ENCODE measurements around the gene NYNRIN. TPM values are rescaled to one million over a fixed set of nuclear protein-coding genes. Genes with fewer than 3 reads are reported as not detected.

Gene NYNRIN
- total and polyA plus RNA-seq, 10 of the 15 experiments (the other 5 are each of a cell fraction or from before 2014, with no cell fraction given), result under 0.01 to 0.15 (median 0.01) TPM; not detected in 5

- no peak for TF ChIP-seq MXI1 (IDR thresholded peaks at IDR 0.05; ENCODE audit: low read depth, low read length)
- TF ChIP-seq POLR2A (IDR thresholded peaks at IDR 0.05; ENCODE audit: low read depth, low read length), result no peak
- no peak for TF ChIP-seq TCF12 (IDR thresholded peaks at IDR 0.05; ENCODE audit: low read depth, low read length)
Measured at GRCh38 chr14:24427537-24428508, 29.0 kb downstream of the NYNRIN start (continued).

- Histone ChIP-seq H3K4me3 (peak overlapping the region; percentile 93), H3K27me3 (replicated peaks in 1 of 2; ENCODE audit: control insufficient read depth in 2 of 2, insufficient read depth in 2 of 2, low read length in 1 of 2) (no peaks in the 10 kb centered on the region), H3K36me3 (ENCODE audit: control insufficient read depth in 2 of 2, insufficient read depth in 2 of 2, low read length in 1 of 2) (peaks cover 4 to 9% of the 10 kb centered on the region in 2 experiments), H3K9me3 (replicated peaks; ENCODE audit: control insufficient read depth, insufficient read depth, low read length) (no peaks in the 10 kb centered on the region), H2AFZ (ENCODE audit: control insufficient read depth, low read depth, low read length) (no peak overlapping the region), H3K9ac (ENCODE audit: control insufficient read depth, insufficient read depth, low read length) (peak overlapping the region; percentile 80), H4K20me1 (ENCODE audit: control insufficient read depth, insufficient read depth) (no peaks in the 10 kb centered on the region), H3K4me2 (ENCODE audit: control insufficient read depth, insufficient read depth) (peak overlapping the region; percentile 88), H3K4me1 (ENCODE audit: control insufficient read depth, insufficient read depth, low read length) (peaks cover 8% of the 10 kb centered on the region), H3K27ac (ENCODE audit: control insufficient read depth, insufficient read depth) (peak overlapping the region; percentile 92; the same call in 1 of the 2 replicates), H3K79me2 (ENCODE audit: control insufficient read depth, insufficient read depth, low read length) (peaks cover 25% of the 10 kb centered on the region)
- ATAC-seq (no peak), FAIRE-seq (no peak), DNase-seq (ENCODE audit: low read depth, low spot score) (no peak)
- CTCF ChIA-PET, result interaction anchor here (5.3 to 10.8 kb wide), 2 partner anchors 63 to 94 kb away, joined by 163 to 452 read pairs; partner anchors contain the start of genes ADCY4 and RIPK3
- BruUV-seq (replicated peaks), result no TSS peak
- POLR2A ChIA-PET, result interaction anchor here (3.4 kb wide), 1 partner anchor 13 kb away, joined by 38 read pairs; the partner anchor contains the start of gene SDR39U1
- SMC1A ChIA-PET (ENCODE audit: uncharacterized antibody, unreplicated experiment), result interaction anchor here (2.4 to 4.2 kb wide), 3 partner anchors 12 to 63 kb away, joined by 7 to 79 read pairs (median 17); partner anchors contain the start of gene SDR39U1
- RAD21 ChIA-PET (ENCODE audit: unreplicated experiment), result interaction anchor here (0.8 to 1.6 kb wide), 3 partner anchors 50 to 96 kb away, joined by 4 to 5 read pairs (median 5); no protein-coding TSS in a partner anchor
- in situ Hi-C loops (cut with MboI) (no loop called here), intact Hi-C loops (cut with micrococcal nuclease; ENCODE audit: unreplicated experiment) (no loop called here)
- TF ChIP-seq, protein P1, sequence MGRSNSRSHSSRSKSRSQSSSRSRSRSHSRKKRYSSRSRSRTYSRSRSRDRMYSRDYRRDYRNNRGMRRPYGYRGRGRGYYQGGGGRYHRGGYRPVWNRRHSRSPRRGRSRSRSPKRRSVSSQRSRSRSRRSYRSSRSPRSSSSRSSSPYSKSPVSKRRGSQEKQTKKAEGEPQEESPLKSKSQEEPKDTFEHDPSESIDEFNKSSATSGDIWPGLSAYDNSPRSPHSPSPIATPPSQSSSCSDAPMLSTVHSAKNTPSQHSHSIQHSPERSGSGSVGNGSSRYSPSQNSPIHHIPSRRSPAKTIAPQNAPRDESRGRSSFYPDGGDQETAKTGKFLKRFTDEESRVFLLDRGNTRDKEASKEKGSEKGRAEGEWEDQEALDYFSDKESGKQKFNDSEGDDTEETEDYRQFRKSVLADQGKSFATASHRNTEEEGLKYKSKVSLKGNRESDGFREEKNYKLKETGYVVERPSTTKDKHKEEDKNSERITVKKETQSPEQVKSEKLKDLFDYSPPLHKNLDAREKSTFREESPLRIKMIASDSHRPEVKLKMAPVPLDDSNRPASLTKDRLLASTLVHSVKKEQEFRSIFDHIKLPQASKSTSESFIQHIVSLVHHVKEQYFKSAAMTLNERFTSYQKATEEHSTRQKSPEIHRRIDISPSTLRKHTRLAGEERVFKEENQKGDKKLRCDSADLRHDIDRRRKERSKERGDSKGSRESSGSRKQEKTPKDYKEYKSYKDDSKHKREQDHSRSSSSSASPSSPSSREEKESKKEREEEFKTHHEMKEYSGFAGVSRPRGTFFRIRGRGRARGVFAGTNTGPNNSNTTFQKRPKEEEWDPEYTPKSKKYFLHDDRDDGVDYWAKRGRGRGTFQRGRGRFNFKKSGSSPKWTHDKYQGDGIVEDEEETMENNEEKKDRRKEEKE (IDR thresholded peaks at IDR 0.05), result no peak
- TF ChIP-seq EED (IDR thresholded peaks at IDR 0.05; ENCODE audit: low read depth) (no peak), RFX5 (IDR thresholded peaks at IDR 0.05; ENCODE audit: low read depth, low read length) (no peak), POU2F2 (IDR thresholded peaks at IDR 0.05; ENCODE audit: borderline replicate concordance, low read depth, low read length) (no peak), ESRRA (IDR thresholded peaks at IDR 0.05; ENCODE audit: low read length) (no peak), IKZF1 (conservative IDR thresholded peaks at IDR 0.05) (no peak), SUZ12 (IDR thresholded peaks at IDR 0.05; ENCODE audit: unreplicated experiment) (no peak), ZZZ3 (IDR thresholded peaks at IDR 0.05; ENCODE audit: control insufficient read depth, insufficient read length, low read depth) (no peak), NBN (IDR thresholded peaks at IDR 0.05) (no peak)
- 94% methylated on average over 17 of the region's 18 CpGs for WGBS (ENCODE audit: insufficient coverage, insufficient replicate concordance, low lambda C conversion rate, missing lambda C conversion rate)
Measured at GRCh38 chr14:24428628-24429394, 30.0 kb downstream of the NYNRIN start.
